Endothelial cell of umbilical vein (primary cell): ENCODE results near the gene GUCA1A. TPM values are rescaled to one million over a fixed set of nuclear protein-coding genes. Genes with fewer than 3 reads are reported as not detected.

ENCODE experiments used
- BruUV-seq: library from RNA; stranded (reverse); fragments of 400-500 nt; replicated peaks from 2 replicates; lab custom pipeline; 2021; lab: Mats Ljungman, UMichigan
- CTCF ChIA-PET: fragments of 300-600, 350-600 bp; sonication (Branson Sonifier 250); formaldehyde crosslinking; loops from one replicate; lab custom pipeline; 2021; ENCODE audit warnings: antibody characterized with exemption, inconsistent platforms; lab: Charles Lee
- POLR2A ChIA-PET: fragments of 300-600, 350-600 bp; sonication (Branson Sonifier 250); formaldehyde crosslinking; loops from one replicate; lab custom pipeline; 2021; ENCODE audit warnings: antibody characterized with exemption, inconsistent platforms; lab: Charles Lee
- DNase-seq: peaks from one replicate; pipeline ENCODE4 v3.0.0-alpha.2; 2011; ENCODE audit warnings: low read depth, low spot score
- FAIRE-seq: peaks from 2 replicates; lab custom pipeline; 2011; peaks lifted over from hg19 to GRCh38; lab: Jason Lieb, UNC
- H2AFZ ChIP-seq: 2 replicates; pipeline ENCODE4 v1.6.0; 2012; ENCODE audit warnings: low read depth, low read length, control low read depth, inconsistent platforms
- H3K27ac ChIP-seq: 2 replicates; pipeline ENCODE4 v1.5.1; 2011; ENCODE audit warnings: low read depth, mild to moderate bottlenecking, control low read depth, low read length, moderate library complexity; ENCODE audit not compliant: insufficient read depth
- H3K27me3 ChIP-seq, 2 experiments: 2 replicates each; pipeline versions ENCODE4 v1.6.0 to v1.6.1; 2011; ENCODE audit warnings: low read length in 2 of 2, mixed read lengths in 1 of 2; ENCODE audit not compliant: control insufficient read depth in 2 of 2, insufficient read depth in 2 of 2
- H3K36me3 ChIP-seq, 2 experiments: 2 replicates in 1 of 2; 3 replicates in 1 of 2; pipeline ENCODE4 v1.5.1; 2011; ENCODE audit warnings: low read length in 2 of 2, mild to moderate bottlenecking in 1 of 2, moderate library complexity in 1 of 2; ENCODE audit not compliant: control insufficient read depth in 2 of 2, insufficient read depth in 2 of 2; ENCODE audit errors: extremely low read depth in 1 of 2
- H3K4me1 ChIP-seq: 3 replicates; pipeline ENCODE4 v1.5.1; 2011; ENCODE audit warnings: mild to moderate bottlenecking, low read length; ENCODE audit not compliant: control insufficient read depth, insufficient read depth; ENCODE audit errors: extremely low read depth
- H3K4me2 ChIP-seq: 2 replicates; pipeline ENCODE4 v1.6.1; 2011; ENCODE audit warnings: low read length, control low read depth, mixed read lengths; ENCODE audit not compliant: insufficient read depth
- H3K4me3 ChIP-seq, 3 experiments: fragments of 200-600 bp in 1 of 3; sonication (generic), shearing (Covaris generic) in 1 of 3; replicated peaks in 1 of 3; 2 replicates each; pipeline ENCODE4 v1.5.1; 2011 to 2016; ENCODE audit warnings: control low read depth in 3 of 3, low read length in 3 of 3, mild to moderate bottlenecking in 2 of 3, inconsistent platforms in 1 of 3, low read depth in 1 of 3, moderate library complexity in 1 of 3; ENCODE audit not compliant: insufficient read depth in 1 of 3
- H3K79me2 ChIP-seq: 2 replicates; pipeline ENCODE4 v1.6.0; 2012; ENCODE audit warnings: low read length, inconsistent platforms; ENCODE audit not compliant: control insufficient read depth, insufficient read depth
- H3K9ac ChIP-seq: replicated peaks from 2 replicates; pipeline ENCODE3; 2011; ENCODE audit warnings: low read length, control low read depth; ENCODE audit not compliant: insufficient read depth; ENCODE audit errors: extremely low read depth
- H3K9me1 ChIP-seq: replicated peaks from 3 replicates; pipeline ENCODE4 v1.6.0; 2011; ENCODE audit warnings: mild to moderate bottlenecking, low read length; ENCODE audit not compliant: control insufficient read depth, insufficient read depth; ENCODE audit errors: extremely low read depth
- H3K9me3 ChIP-seq: replicated peaks from 2 replicates; pipeline ENCODE4 v1.5.1; 2012; ENCODE audit warnings: low read length, inconsistent platforms; ENCODE audit not compliant: control insufficient read depth, insufficient read depth
- H4K20me1 ChIP-seq: replicated peaks from 2 replicates; pipeline ENCODE3; 2011; ENCODE audit warnings: mild to moderate bottlenecking, low read length; ENCODE audit not compliant: control insufficient read depth, insufficient read depth; ENCODE audit errors: extremely low read depth
- EZH2 ChIP-seq: IDR thresholded peaks from 2 replicates; pipeline ENCODE4 v1.6.1; 2012; ENCODE audit warnings: borderline replicate concordance, low read depth, mild to moderate bottlenecking, moderate library complexity, low read length, inconsistent platforms; ENCODE audit not compliant: severe bottlenecking
- FOS ChIP-seq: IDR thresholded peaks from 2 replicates; pipeline ENCODE4 v1.6.1; 2011; ENCODE audit warnings: mild to moderate bottlenecking, low read length, moderate library complexity, borderline replicate concordance; ENCODE audit not compliant: insufficient read depth
- GATA2 ChIP-seq: IDR thresholded peaks from 2 replicates; pipeline ENCODE4 v1.7.0; 2011; ENCODE audit warnings: low read depth, mild to moderate bottlenecking, moderate library complexity, mixed read lengths, low read length; ENCODE audit not compliant: insufficient read length, insufficient read depth
- JUN ChIP-seq: IDR thresholded peaks from 2 replicates; pipeline ENCODE4 v1.6.1; 2011; ENCODE audit warnings: borderline replicate concordance, low read depth; ENCODE audit not compliant: insufficient read length, insufficient read depth
- MAX ChIP-seq: IDR thresholded peaks from 2 replicates; pipeline ENCODE4 v1.6.1; 2011; ENCODE audit not compliant: insufficient read depth, insufficient read length
- MYC ChIP-seq: IDR thresholded peaks from one replicate; pipeline ENCODE4 v1.6.1; 2011; ENCODE audit warnings: mild to moderate bottlenecking, low read depth, low read length
- POLR2A ChIP-seq: IDR thresholded peaks from 2 replicates; pipeline ENCODE4 v1.6.1; 2012; ENCODE audit warnings: low read depth, mild to moderate bottlenecking, control low read depth, low read length
- POLR2AphosphoS5 ChIP-seq: IDR thresholded peaks from 2 replicates; pipeline ENCODE4 v1.6.1; 2012; ENCODE audit warnings: low read depth, mild to moderate bottlenecking, control low read depth, low read length, moderate library complexity; ENCODE audit not compliant: insufficient read depth
- dilution Hi-C: fragments of 300-500 bp; cut with MboI; formaldehyde crosslinking; loops from one replicate; pipeline ENCODE4 v1.15.0; 2019; ENCODE audit warnings: low sequenced_read_pairs; ENCODE audit not compliant: extremely low pct_ligation_motif_present
- intact Hi-C: fragments of 100-400 bp; cut with micrococcal nuclease; formaldehyde crosslinking; loops from one replicate; pipeline ENCODE4 v1.10.0; 2022
- polyA plus RNA-seq, 4 experiments: library from polyadenylated mRNA; depleted of rRNA in 3 of 4; stranded (reverse) in 3 of 4; unstranded in 1 of 4; fragments of >200 nt; gene quantifications; 2 replicates each; pipeline versions ENCODE4 v1.2.1 to v1.2.3, GENCODE V29; 2011 to 2012; ENCODE audit warnings: missing spikeins in 1 of 4
- total RNA-seq: library from RNA; stranded (reverse); gene quantifications from 2 replicates; pipeline ENCODE4 v1.2.3, GENCODE V29; 2021
- TF ChIP-seq, protein P1 (sequence below), 2 donors: IDR thresholded peaks; 1 replicate in 1 of 2; 2 replicates in 1 of 2; pipeline ENCODE4 v1.5.1; 2011; ENCODE audit warnings: low read length in 2 of 2, mild to moderate bottlenecking in 2 of 2, moderate library complexity in 2 of 2, control low read depth in 1 of 2, inconsistent platforms in 1 of 2, low read depth in 1 of 2; ENCODE audit not compliant: insufficient read depth in 1 of 2; ENCODE audit errors: extremely low read depth in 1 of 2

The GUCA1A gene
- total and polyA plus RNA-seq, 2 donors (not counting 3 experiments of a cell fraction or from before 2014, with no cell fraction given) = 0.04 to 0.22 TPM

GRCh38 chr6:42225419-42225818, 52.3 kb downstream of the GUCA1A start:
- H3K4me3 ChIP-seq = no peak overlapping the region
- intact Hi-C loops (no loop called here), dilution Hi-C loops (no loop called here)
- TF ChIP-seq POLR2A (no peak), FOS (no peak), POLR2AphosphoS5 (no peak), EZH2 (no peak), JUN (no peak), MYC (no peak), GATA2 (no peak), MAX (no peak)
- TF ChIP-seq, protein P1, sequence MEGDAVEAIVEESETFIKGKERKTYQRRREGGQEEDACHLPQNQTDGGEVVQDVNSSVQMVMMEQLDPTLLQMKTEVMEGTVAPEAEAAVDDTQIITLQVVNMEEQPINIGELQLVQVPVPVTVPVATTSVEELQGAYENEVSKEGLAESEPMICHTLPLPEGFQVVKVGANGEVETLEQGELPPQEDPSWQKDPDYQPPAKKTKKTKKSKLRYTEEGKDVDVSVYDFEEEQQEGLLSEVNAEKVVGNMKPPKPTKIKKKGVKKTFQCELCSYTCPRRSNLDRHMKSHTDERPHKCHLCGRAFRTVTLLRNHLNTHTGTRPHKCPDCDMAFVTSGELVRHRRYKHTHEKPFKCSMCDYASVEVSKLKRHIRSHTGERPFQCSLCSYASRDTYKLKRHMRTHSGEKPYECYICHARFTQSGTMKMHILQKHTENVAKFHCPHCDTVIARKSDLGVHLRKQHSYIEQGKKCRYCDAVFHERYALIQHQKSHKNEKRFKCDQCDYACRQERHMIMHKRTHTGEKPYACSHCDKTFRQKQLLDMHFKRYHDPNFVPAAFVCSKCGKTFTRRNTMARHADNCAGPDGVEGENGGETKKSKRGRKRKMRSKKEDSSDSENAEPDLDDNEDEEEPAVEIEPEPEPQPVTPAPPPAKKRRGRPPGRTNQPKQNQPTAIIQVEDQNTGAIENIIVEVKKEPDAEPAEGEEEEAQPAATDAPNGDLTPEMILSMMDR (IDR thresholded peaks at IDR 0.05; ENCODE audit: extremely low read depth in 1 of 2, insufficient read depth in 1 of 2, low read depth in 1 of 2, low read length in 2 of 2) = no peak
- H3K4me2 ChIP-seq = no peak overlapping the region
- no peaks in the 10 kb centered on the region for H3K27me3 ChIP-seq
- no peak overlapping the region for H2AFZ ChIP-seq
- BruUV-seq = no TSS peak
- DNase-seq (no peak), FAIRE-seq (no peak)
- H3K79me2 ChIP-seq = no peaks in the 10 kb centered on the region
- H3K4me1 ChIP-seq = peaks cover 4% of the 10 kb centered on the region
- H3K9ac ChIP-seq = no peak overlapping the region
- no peaks in the 10 kb centered on the region for H3K36me3 ChIP-seq
- H3K9me1 ChIP-seq = no peaks in the 10 kb centered on the region
- POLR2A ChIA-PET = no interaction called here
- CTCF ChIA-PET = interaction anchor here (1.3 kb wide), 1 partner anchor 11 kb away, joined by 6 read pairs; no protein-coding TSS in a partner anchor
- no peaks in the 10 kb centered on the region for H3K9me3 ChIP-seq
- H4K20me1 ChIP-seq = no peaks in the 10 kb centered on the region
- H3K27ac ChIP-seq = no peak overlapping the region
